ENCODE data around the gene WHRN.

Gene WHRN

DNA sequence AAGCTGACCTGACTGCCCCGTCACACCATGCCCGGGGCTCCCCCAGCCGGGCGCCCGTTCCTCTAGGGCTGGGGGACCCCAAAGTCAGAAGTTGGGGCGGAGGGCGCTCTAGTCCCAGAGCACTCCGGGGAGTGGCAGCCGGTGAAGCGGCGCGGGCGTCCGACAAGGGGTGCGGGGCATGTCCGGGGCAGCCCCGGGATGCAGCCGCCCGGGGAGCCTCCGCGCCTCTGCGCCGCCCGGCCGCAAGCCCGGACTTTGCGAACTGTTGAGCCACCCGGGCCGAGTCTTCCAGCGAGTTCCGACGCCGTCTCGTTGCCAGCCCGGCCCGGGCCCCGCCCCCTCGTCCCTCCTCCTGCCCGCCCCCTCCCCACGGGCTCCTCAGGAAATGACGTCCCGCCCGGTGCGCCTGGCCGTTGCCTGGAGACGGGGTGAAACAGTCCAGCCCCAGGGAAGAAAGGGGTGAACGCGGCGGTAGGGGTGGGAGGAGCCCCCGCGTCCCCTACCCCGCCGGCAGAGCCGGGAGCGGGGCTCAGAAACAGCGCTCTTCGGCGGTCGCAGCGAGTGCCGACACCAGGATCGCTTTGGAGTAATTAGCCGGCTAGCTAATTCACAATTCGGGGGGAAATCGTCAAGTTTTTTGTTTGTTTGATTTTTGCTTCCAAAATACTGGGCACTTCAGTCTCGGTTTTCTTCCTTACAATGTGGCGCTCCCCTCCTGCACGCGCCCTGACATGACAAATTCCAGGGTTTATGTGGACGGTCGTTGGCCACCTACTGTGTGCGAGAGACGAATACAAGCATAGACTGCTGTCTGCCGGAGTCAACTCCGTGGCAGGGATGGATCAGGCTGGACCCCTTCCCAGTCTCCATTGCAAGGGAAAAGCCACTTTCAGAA is at the start of gene WHRN:
TSS of gene WHRN (minus strand) at position 287 of the 895 bp plus-strand sequence. CDS start 672 bp downstream, outside the sequence.
- H3K4me3 Mint-ChIP-seq, result peak within 1 kb of the TSS; percentile 80
- H3K4me1 Mint-ChIP-seq, result peaks cover 38% of the 10 kb centered on the region
- H3K9me3 Mint-ChIP-seq, result no peaks in the 10 kb centered on the region
- H3K36me3 Mint-ChIP-seq, result peaks cover 28% of the 10 kb centered on the region
- peak within 1 kb of the TSS; percentile 84 for H3K27ac Mint-ChIP-seq
- ATAC-seq, result peak; percentile 84
- peak; percentile 79 to 92 for DNase-seq (ENCODE audit: low spot score in 2 of 2)

DNA sequence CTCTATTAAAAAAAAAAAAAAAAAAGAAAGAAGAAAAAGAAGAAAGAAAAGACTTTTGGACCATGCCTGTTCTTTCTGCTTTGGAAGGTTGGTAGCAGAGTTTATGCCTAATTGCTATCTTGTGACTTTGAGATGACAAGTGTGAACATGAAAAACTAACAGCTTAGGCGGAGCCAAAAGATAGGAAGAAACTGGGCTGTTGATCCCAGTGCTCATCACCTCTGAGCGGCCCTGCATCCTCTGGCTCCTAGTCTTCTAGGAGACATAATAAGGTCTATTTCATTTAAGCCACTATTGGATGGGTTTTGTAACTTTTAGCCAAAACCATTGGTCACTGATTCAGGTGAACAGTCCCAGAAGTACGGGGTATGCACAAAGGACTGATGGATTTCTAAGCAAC is 47.9 kb upstream of the WHRN start:
- ATAC-seq, result no peak
- Mint-ChIP-seq H3K4me3 (no peak overlapping the region), H3K27ac (no peak overlapping the region), H3K9me3 (no peaks in the 10 kb centered on the region), H3K4me1 (no peaks in the 10 kb centered on the region), H3K36me3 (no peaks in the 10 kb centered on the region)
- DNase-seq (ENCODE audit: low spot score in 2 of 2), result no peak

DNA sequence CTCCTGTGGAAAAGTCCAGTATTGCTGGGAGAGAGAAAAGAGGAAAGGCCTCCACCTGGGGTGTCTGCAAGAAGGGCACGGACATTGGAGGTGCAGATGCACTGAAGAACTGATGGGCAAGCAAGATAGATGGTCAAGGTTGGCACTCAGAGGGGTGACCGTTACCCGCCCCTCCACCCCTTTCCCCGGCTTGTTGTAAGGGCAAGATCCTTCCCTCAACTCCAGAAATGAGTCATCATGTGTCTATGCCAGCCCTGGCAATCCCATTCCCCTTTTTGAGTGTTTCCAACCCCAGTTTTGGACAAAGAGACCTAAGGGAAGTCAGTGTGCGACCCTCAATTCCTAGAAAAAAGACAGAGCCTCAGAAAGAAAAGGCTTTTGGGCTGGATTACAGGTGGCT is 47.4 kb upstream of the WHRN start:
- ATAC-seq (no peak), DNase-seq (ENCODE audit: low spot score in 2 of 2) (no peak)
- Mint-ChIP-seq H3K9me3 (no peaks in the 10 kb centered on the region), H3K4me1 (no peaks in the 10 kb centered on the region), H3K36me3 (no peaks in the 10 kb centered on the region), H3K27ac (no peak overlapping the region), H3K4me3 (no peak overlapping the region)

DNA sequence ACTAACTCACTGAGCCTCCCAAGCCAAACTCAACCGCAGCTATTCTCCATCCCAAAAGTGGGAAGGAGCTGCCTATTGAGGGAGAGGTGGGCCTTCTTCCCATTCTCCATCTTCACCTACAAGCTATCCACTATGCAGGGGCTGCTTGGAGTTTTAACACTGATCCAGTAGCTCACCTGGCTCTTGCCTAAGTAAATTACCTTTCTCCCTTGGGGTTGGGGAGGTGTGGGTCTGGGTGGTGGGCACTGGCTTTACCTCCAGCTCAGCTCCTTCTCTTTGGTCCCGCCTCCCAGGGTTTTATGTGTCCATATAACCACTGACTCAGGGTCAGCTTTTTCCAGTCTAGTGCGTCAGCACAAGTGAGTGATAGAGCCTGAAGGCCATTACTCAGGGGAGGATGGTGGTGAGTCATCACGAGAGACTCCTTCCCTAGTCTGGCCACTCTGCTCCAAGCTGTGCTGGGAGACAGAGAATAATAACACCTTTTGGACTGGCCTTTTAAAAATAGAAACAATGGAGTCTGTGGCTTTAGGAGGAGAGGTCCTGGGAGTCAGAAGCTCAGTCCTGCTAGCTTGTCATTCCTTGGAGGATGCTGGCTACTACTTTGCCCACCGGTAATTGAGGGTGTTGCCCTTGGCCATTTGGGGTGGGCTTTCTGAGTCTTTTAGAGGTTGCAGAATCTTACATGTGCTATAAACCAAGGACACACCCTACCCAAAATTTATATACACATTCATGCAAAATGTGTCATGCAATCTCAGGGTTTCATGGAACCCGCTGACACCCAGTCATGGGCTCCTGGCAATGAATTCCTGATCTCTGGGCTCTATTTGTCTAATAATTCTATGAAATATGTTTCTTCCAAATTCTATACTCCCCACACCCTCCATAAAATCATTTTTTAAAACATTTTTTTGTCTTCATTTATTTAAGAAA is 46.7 kb upstream of the WHRN start:
- DNase-seq (ENCODE audit: low spot score in 2 of 2), result no peak
- Mint-ChIP-seq H3K4me1 (no peaks in the 10 kb centered on the region), H3K27ac (no peak overlapping the region), H3K9me3 (no peaks in the 10 kb centered on the region), H3K4me3 (no peak overlapping the region), H3K36me3 (no peaks in the 10 kb centered on the region)
- peak; percentile 68 for ATAC-seq

DNA sequence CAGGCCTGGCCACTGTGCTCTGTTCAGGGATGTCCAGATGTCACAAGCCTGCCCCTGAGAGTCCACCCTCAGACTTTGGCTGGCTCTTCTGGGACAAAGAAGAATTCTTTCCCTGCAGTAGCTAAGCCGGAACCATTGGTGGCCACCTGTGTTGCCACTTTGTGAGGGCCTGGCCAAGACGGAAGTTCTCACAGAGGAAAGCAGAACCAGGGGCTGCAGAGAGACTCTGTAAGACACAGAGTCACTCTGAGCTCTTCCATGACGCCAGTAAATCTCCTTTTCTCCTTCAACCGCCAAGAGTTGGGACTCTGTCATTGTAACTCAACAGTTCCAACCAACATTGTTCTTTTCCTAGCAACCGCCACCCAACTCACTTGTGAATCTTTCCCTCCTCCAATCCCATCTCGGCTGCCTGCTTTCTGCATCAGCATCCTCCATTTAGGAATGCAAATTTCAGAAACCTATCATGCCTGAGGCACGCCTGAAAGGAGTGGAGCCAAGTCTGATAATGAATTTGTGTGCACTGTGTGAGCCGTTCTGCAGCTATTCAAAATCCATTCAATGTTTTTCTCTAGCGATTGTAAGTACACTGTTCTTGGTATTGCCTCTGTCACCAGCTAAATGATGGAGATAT is 44.5 kb upstream of the WHRN start:
- no peaks in the 10 kb centered on the region for H3K36me3 Mint-ChIP-seq
- ATAC-seq, result no peak
- H3K9me3 Mint-ChIP-seq, result no peaks in the 10 kb centered on the region
- H3K4me3 Mint-ChIP-seq, result no peak overlapping the region
- no peak for DNase-seq (ENCODE audit: low spot score in 2 of 2)
- H3K27ac Mint-ChIP-seq, result no peak overlapping the region
- no peaks in the 10 kb centered on the region for H3K4me1 Mint-ChIP-seq

DNA sequence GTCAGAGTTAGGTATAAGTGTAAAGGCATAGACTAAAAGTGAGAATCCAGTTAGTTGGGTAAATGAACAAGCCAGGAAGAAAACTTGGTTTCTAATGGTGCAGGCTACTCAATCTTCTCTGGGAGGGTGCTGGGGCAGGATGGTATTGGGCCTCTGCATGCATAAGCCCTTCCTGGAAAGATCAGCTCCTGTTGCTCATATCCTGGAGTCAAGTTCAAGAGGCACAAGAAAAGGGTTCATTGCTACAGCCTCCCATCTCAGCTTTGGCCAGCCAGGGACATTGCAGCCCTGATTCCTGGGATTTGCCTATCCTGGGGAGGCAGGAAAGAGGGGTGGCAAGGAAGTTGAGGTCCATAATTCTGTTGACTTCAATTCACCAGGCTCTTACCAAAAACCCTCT is 41.6 kb upstream of the WHRN start:
- ATAC-seq (no peak), DNase-seq (ENCODE audit: low spot score in 2 of 2) (no peak)
- Mint-ChIP-seq H3K27ac (no peak overlapping the region), H3K9me3 (no peaks in the 10 kb centered on the region), H3K36me3 (no peaks in the 10 kb centered on the region), H3K4me3 (no peak overlapping the region), H3K4me1 (no peaks in the 10 kb centered on the region)

DNA sequence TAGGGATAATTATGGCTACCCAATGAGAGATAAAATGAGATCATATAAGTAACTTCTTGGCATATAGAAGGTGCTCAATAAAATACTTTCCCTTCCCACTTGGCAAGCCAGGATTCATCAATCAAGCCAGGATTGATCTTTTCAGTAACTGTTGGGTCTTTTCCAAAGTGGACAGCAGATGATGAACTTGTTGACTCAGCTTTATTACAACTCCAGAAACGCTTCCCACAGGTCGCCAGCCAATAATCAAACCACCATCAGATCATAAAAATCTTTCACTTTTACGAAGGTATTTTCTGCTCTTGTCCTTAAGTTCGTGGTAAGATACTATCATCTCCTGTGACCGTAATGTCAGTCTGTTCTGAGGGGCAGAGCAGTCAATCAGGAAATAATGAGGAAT is 39.8 kb upstream of the WHRN start:
- H3K4me1 Mint-ChIP-seq, result no peaks in the 10 kb centered on the region
- no peaks in the 10 kb centered on the region for H3K9me3 Mint-ChIP-seq
- H3K27ac Mint-ChIP-seq, result no peak overlapping the region
- ATAC-seq (no peak), DNase-seq (ENCODE audit: low spot score in 2 of 2) (no peak)
- no peaks in the 10 kb centered on the region for H3K36me3 Mint-ChIP-seq
- no peak overlapping the region for H3K4me3 Mint-ChIP-seq

DNA sequence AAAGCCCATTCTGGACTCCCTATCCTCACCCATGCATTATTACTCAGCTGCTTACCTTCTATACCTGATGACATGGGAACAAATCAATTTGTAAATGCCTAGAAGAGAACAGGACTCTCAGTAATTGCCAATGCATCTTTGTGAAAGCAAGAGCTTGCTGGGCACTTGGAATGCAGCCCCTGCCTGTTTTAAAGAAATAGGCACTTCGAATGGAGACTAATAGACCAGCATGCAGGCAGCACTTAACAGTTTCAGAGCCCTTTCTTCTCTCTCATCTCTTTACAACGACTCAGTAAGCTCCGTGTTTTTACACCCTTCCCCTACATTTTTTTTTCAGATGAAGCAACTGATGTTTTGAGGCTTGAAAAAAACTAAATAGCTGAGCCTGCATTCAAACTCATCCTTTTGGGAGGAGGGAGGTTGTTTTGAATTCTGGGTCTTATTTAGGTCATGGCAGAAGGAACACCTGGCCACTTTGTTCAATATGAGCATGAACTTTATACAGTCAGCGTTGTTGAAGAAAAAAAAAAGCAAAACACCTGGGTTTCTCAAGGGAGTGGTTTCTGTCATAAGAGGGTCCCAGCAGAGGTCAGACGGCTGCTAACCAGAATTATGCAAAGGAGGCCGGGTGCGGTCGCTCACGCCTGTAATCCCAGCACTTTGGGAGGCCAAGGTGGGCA is 34.6 kb upstream of the WHRN start:
- no peaks in the 10 kb centered on the region for H3K9me3 Mint-ChIP-seq
- DNase-seq (ENCODE audit: low spot score in 2 of 2), result no peak
- no peak overlapping the region for H3K4me3 Mint-ChIP-seq
- ATAC-seq, result no peak
- no peaks in the 10 kb centered on the region for H3K4me1 Mint-ChIP-seq
- no peak overlapping the region for H3K27ac Mint-ChIP-seq
- H3K36me3 Mint-ChIP-seq, result no peaks in the 10 kb centered on the region

DNA sequence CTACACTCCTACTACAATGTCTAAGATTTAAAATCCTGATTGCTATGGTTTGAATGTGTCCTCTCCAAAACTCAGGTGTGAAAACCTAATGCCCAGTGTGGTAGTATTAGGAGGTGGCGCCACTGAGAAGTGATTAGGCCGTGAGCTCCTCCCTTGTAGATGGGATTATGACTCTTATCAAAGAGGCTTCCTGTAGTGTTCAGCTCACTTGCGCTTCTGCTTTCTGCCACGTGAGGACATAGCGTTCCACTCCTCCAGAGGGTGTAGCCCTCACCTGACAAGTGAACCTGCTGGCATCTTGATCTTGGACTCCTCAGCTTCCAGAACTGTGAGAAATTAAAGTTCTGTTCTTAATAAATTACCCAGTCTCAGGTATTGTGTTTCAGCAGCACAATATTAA is 33.0 kb upstream of the WHRN start:
- Mint-ChIP-seq H3K4me3 (no peak overlapping the region), H3K4me1 (no peaks in the 10 kb centered on the region), H3K9me3 (no peaks in the 10 kb centered on the region), H3K27ac (no peak overlapping the region), H3K36me3 (no peaks in the 10 kb centered on the region)
- DNase-seq (ENCODE audit: low spot score in 2 of 2) (no peak), ATAC-seq (peak; percentile 75)

DNA sequence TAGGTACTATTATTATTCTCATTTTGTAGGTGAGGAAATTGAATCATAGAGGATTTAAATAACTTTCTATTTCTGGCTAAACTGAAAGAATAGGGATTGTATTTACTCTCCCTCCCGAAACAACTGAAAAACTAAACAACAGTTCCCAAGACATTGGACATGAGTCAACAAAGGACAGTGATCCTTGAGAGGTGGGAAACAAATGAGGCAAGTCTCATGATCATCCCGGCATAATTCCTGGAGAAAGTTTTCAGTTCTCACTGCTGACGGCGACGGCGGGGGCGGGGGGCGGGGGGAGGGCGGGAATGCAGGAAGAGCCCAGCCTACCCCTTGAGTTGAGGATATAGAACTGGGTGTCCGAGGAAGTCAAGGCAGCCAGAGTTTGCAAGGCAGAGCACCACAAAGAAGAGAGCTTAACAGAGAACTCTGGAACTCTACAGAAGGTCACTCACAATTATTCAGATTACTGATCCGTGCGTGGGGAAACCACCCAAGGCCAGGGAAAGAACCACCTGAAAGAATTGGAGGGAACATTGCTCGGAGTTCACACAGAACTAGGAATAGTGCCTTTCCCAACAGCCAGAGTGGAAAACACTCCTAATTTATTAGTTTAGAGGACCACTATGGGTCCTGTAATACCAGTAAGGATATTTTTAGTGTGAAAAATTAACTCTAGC is 27.4 kb upstream of the WHRN start:
- Mint-ChIP-seq H3K9me3 (no peaks in the 10 kb centered on the region), H3K27ac (no peak overlapping the region), H3K36me3 (no peaks in the 10 kb centered on the region), H3K4me3 (no peak overlapping the region), H3K4me1 (no peaks in the 10 kb centered on the region)
- ATAC-seq, result no peak
- DNase-seq (ENCODE audit: low spot score in 2 of 2), result no peak

DNA sequence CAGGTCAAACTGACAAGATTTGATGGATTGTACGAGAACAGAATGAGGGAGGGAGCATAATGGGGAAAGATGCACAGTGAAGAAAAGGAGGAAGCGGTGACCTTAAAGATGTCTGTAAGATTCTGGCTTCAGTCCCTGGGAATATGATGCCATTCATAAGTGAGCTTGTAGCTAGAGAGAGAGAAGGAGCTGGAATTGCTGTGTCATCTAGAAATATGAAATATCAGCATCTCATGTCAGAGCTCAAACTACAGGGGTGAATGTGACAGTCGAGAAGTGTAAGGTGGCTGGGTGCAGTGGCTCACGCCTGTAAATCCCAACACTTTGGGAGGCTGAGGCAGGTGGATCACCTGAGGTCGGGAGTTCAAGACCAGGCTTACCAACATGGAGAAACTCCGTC is 24.0 kb upstream of the WHRN start:
- Mint-ChIP-seq H3K4me3 (no peak overlapping the region), H3K4me1 (no peaks in the 10 kb centered on the region), H3K9me3 (no peaks in the 10 kb centered on the region), H3K27ac (no peak overlapping the region), H3K36me3 (no peaks in the 10 kb centered on the region)
- ATAC-seq (no peak), DNase-seq (ENCODE audit: low spot score in 2 of 2) (no peak)

DNA sequence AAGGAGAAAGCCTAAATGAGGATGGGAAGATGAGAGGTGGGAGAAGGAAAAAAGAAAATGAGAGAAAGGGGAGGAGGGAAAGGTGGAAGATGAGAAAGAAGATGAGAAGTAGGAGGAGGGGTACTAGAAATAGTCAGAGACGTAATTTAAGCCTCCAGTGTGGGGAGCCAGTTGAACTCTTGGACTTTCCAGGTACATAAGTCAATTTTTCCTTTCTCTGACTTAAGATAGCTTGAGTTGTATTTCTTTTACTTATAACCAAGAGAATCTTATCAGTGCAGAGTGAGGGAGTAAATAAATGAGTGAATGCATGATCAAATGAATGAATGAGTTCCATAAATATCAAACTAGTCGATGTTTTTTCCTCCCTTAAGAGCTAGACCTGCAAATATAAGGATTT is 21.5 kb upstream of the WHRN start:
- no peaks in the 10 kb centered on the region for H3K4me1 Mint-ChIP-seq
- H3K27ac Mint-ChIP-seq, result no peak overlapping the region
- DNase-seq (ENCODE audit: low spot score in 2 of 2) (no peak), ATAC-seq (no peak)
- no peaks in the 10 kb centered on the region for H3K9me3 Mint-ChIP-seq
- no peak overlapping the region for H3K4me3 Mint-ChIP-seq
- no peaks in the 10 kb centered on the region for H3K36me3 Mint-ChIP-seq

DNA sequence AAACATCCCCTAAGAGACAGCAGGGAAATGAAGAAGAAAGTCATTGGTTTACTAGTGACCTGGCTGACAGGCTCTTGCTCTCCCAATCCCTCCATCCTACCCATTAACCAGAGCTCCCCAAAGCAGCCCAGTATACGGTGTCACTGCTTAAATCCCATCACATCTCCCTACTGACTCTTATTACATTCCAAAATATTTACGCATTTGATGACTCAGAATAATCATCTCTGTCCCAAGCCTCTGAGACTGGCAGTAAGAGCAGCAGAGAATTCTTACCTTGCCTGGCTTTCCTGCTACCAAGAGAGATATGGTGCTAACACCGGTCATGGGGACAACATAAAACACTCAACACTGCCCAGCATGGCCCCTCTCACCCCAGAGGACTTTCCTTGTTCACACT is 20.2 kb upstream of the WHRN start:
- Mint-ChIP-seq H3K36me3 (no peaks in the 10 kb centered on the region), H3K4me1 (no peaks in the 10 kb centered on the region), H3K27ac (no peak overlapping the region), H3K4me3 (no peak overlapping the region), H3K9me3 (no peaks in the 10 kb centered on the region)
- no peak for ATAC-seq
- no peak for DNase-seq (ENCODE audit: low spot score in 2 of 2)

DNA sequence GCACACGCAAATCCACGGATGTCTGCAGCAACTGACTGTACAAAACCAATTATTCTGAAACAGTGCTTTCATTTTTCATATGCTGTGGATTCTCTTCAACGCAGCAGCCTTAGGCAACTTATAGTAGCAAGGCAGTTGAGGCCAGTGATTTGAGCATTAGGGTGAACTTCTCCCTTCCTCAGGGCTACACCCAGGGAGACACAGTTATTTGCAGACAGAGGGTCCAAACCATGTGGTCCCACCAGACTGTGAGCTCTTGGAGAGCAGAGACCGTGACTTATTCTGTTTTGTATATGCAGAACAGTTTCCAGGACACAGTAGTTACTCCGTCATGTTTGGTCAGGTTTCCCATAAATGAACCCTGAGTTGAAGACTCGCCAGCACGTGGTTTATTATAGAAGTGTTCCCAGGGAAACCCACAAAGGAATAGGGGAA is 19.0 kb upstream of the WHRN start:
- DNase-seq (ENCODE audit: low spot score in 2 of 2) (no peak), ATAC-seq (no peak)
- H3K4me3 Mint-ChIP-seq, result no peak overlapping the region
- H3K36me3 Mint-ChIP-seq, result no peaks in the 10 kb centered on the region
- no peak overlapping the region for H3K27ac Mint-ChIP-seq
- H3K9me3 Mint-ChIP-seq, result no peaks in the 10 kb centered on the region
- H3K4me1 Mint-ChIP-seq, result no peaks in the 10 kb centered on the region

Measured in stimulated activated effector memory CD8-positive, alpha-beta T cell treated with anti-CD3 and anti-CD28 coated beads, Interleukin-12 subunit alpha, Interleukin-12 subunit beta, amount 100 ng/mL, for 72 hours (primary cell).